ENCODE measurements around the gene ZNF445.

The ZNF445 gene

GRCh38 chr3:44396200-44397171 is 81.0 kb downstream of the ZNF445 start:
- no peak for DNase-seq

GRCh38 chr3:44395714-44396113 is 81.8 kb downstream of the ZNF445 start:
- DNase-seq: no peak

- DNase-seq: no peak
Measured at GRCh38 chr3:44392489-44392888, 85.0 kb downstream of the ZNF445 start.

- no peak for DNase-seq
Measured at GRCh38 chr3:44387404-44387803, 90.1 kb downstream of the ZNF445 start.

Measured in activated CD4-positive, alpha-beta T cell treated with anti-CD3 and anti-CD28 coated beads, Interleukin-10, Interleukin-2, amounts not matched to agents 100 ng/mL and 50 ng/mL, durations not matched to agents 16 hours and 8 hours (primary cell).